VCaP (cell line): ENCODE measurements around the gene USE1.
A peak's percentile ranks its signal among the peaks of the same experiment; 100 is the strongest.

Source experiments
- H3K27ac ChIP-seq: fragments of 450-650 bp; 2 replicates; pipeline ENCODE4 v1.5.1; 2017
- CTCF ChIP-seq: fragments of 450-650 bp; conservative IDR thresholded peaks from 2 replicates; pipeline ENCODE4 v1.5.1; 2017; ENCODE audit warnings: mild to moderate bottlenecking, moderate library complexity

USE1 gene

GRCh38 chr19:17195106-17195505, 20.1 kb upstream of the USE1 start:
- TF ChIP-seq CTCF: no peak

GRCh38 chr19:17196610-17197009, 18.5 kb upstream of the USE1 start:
- no peak for TF ChIP-seq CTCF
- H3K27ac ChIP-seq: no peak overlapping the region

More at GRCh38 chr19:17195106-17195505, 20.1 kb upstream of the USE1 start:
- no peak overlapping the region for H3K27ac ChIP-seq

GRCh38 chr19:17197666-17198065, 17.5 kb upstream of the USE1 start:
- no peak for TF ChIP-seq CTCF
- H3K27ac ChIP-seq: no peak overlapping the region

- no peak overlapping the region for H3K27ac ChIP-seq
- TF ChIP-seq CTCF: no peak
Observed at GRCh38 chr19:17200408-17201079, 14.6 kb upstream of the USE1 start.

- TF ChIP-seq CTCF: no peak
- no peak overlapping the region for H3K27ac ChIP-seq
Observed at GRCh38 chr19:17202249-17202648, 12.9 kb upstream of the USE1 start.

GRCh38 chr19:17202713-17203112, 12.4 kb upstream of the USE1 start:
- no peak overlapping the region for H3K27ac ChIP-seq
- no peak for TF ChIP-seq CTCF

- TF ChIP-seq CTCF: peak; percentile 69
- no peak overlapping the region for H3K27ac ChIP-seq
Observed at GRCh38 chr19:17205237-17206140, 9.7 kb upstream of the USE1 start.
